GM12864 (cell line): ENCODE results near the gene CCDC194.

ENCODE experiments used
- DNase-seq: peaks from one replicate; pipeline ENCODE4 v3.0.0-alpha.2; 2011; ENCODE audit warnings: low read depth
- H3K4me3 ChIP-seq: 2 replicates; pipeline ENCODE4 v1.5.1; 2011; ENCODE audit warnings: mild to moderate bottlenecking, low read depth, low read length, control low read depth
- TF ChIP-seq, protein P1 (sequence below): IDR thresholded peaks from 2 replicates; pipeline ENCODE4 v1.5.1; 2011; ENCODE audit warnings: low read depth, mild to moderate bottlenecking, moderate library complexity, low read length, control low read depth, inconsistent platforms; ENCODE audit errors: missing control alignments

The CCDC194 gene

DNA sequence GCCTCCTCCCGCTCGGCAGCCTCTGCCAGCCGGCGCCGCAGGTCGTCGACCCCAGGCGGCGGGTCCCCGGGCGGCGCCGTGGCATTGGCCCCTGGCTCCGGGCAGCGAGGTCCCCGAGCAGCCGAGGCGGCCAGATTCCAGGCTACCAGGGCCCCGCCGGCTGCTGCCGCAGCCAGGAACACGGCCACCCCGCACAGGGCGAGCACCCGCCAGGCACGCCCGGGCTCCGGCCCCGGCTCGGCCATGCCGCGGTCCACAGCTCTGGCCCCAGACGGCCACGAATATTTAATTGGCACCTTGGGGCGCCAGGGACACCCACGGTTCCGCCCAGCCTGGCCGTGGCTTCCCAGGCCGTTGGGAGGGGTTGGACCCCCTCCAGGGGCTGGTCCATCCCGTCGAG is at the start of gene CCDC194:
TSS of gene CCDC194 (minus strand) at position 283 of the 400 bp plus-strand sequence. CDS start at position 245, 38 bp downstream.
- TF ChIP-seq, protein P1, sequence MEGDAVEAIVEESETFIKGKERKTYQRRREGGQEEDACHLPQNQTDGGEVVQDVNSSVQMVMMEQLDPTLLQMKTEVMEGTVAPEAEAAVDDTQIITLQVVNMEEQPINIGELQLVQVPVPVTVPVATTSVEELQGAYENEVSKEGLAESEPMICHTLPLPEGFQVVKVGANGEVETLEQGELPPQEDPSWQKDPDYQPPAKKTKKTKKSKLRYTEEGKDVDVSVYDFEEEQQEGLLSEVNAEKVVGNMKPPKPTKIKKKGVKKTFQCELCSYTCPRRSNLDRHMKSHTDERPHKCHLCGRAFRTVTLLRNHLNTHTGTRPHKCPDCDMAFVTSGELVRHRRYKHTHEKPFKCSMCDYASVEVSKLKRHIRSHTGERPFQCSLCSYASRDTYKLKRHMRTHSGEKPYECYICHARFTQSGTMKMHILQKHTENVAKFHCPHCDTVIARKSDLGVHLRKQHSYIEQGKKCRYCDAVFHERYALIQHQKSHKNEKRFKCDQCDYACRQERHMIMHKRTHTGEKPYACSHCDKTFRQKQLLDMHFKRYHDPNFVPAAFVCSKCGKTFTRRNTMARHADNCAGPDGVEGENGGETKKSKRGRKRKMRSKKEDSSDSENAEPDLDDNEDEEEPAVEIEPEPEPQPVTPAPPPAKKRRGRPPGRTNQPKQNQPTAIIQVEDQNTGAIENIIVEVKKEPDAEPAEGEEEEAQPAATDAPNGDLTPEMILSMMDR, result no peak
- H3K4me3 ChIP-seq, result no peak within 1 kb of the TSS
- no peak for DNase-seq

DNA sequence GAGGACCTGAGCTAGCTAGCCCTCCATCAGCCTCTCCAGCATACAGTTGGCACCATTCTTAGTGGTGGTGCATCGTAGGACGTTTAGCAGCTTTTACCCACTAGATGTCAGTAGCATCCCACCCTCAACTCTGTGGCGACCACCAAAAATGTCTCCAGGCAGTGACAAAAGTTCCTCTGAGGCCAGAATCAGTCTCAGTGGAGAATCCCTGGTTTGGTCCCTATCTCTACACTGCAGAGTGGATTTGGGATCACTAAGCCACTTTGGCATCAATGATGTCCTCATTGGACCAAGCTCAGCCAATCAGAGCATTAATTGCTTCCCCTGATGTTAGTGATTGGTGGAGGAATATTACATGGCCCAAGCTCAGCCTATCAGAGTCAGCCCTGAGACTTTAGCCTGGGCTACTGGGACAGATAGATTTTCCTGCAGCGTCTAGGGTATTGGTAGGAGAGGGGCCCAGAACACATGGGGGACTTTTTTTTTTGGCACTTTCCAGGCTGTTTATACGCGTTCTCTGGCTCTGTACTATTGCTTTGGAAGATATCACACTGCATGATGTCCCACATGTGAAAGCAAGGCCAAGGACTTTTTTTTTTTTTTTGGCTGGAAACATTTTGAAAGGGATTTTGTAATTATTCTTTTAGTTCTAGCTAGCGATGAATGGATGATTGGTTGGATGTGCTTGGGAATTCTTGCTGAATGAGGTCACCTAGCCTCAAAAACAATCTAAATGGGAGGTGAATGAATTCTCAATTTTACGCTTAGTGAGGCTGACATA is 47.4 kb upstream of the CCDC194 start:
- no peak for DNase-seq
- TF ChIP-seq, protein P1, result peak; percentile 66
- H3K4me3 ChIP-seq, result no peak overlapping the region

DNA sequence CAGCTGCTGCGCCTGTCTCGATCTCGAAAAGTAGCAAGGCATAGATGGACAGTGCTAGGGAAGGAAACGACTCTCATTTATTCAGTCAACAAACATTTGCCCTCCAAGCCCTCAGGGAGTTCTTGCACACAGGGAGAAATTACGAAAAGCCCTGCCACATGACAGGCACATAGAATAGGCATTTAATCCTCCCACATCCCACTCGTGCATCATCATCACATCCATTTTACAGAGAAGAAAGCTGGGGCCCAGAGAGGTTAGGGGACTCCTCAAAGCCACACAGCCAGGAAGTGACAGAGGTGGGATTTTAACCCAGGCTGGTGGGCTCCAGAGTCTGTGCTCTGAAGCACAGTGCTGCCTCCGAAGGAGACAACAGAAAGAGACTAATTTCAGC is 42.9 kb upstream of the CCDC194 start:
- no peak overlapping the region for H3K4me3 ChIP-seq
- TF ChIP-seq, protein P1, result no peak

GRCh38 chr19:17436094-17436873 is 42.3 kb upstream of the CCDC194 start:
- no peak overlapping the region for H3K4me3 ChIP-seq
- TF ChIP-seq, protein P1, result no peak
- no peak for DNase-seq

More for the DNA sequence above, 42.9 kb upstream of the CCDC194 start:
- DNase-seq, result no peak

DNA sequence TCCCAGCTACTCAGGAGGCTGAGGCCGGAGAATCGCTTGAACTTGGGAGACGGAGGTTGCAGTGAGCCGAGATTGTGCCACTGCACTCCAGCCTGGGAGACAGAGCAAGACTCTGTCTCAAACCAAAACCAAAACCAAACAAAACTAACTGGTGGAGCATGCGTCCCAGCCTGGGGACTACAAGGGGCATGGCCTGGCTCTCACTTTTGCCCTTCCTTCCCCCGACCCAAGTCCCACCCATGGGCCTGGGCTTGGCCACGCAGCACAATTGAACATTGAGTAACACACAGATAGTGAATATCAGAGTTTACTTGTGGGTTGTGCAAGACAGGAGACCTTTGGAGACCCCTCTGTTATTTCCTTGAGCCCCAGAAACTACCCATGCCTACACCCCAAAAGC is 41.2 kb upstream of the CCDC194 start:
- TF ChIP-seq, protein P1, result no peak
- DNase-seq, result no peak
- H3K4me3 ChIP-seq, result no peak overlapping the region

DNA sequence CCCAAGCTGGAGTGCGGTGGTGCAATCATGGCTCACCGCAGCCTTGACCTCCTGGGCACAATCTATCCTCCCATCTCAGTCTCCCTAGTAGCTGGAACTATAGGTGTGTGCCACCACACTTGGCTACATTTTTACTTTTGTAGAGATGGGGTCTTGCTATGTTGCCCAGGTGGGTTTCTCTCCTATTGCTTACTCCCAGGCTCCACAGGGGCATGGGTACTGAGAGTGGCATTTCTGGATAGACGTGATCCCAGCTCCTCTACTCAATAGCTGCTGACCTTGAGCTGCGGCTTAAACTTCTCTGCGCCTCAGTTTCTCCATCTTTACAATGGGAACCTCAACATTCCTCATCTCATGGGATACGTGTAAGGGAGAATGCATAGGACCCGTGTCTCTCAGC is 37.4 kb upstream of the CCDC194 start:
- no peak overlapping the region for H3K4me3 ChIP-seq
- TF ChIP-seq, protein P1, result no peak
- no peak for DNase-seq
